ENCODE results near the gene PLEKHA7.

- no peak for TF ChIP-seq CTCF (conservative IDR thresholded peaks at IDR 0.05; ENCODE audit: low read depth, low read length)
- TF ChIP-seq RAD21 (IDR thresholded peaks at IDR 0.05; ENCODE audit: low read length), result no peak
- no peak for TF ChIP-seq POLR2A (IDR thresholded peaks at IDR 0.05; ENCODE audit: low read depth, low read length)
- no peak for TF ChIP-seq MAFK (IDR thresholded peaks at IDR 0.05; ENCODE audit: low read depth, low read length)
- TF ChIP-seq RFX5 (IDR thresholded peaks at IDR 0.05; ENCODE audit: low read depth, low read length), result no peak
- TF ChIP-seq CEBPB (IDR thresholded peaks at IDR 0.05; ENCODE audit: low read depth, low read length), result no peak
- TF ChIP-seq RCOR1 (IDR thresholded peaks at IDR 0.05; ENCODE audit: insufficient replicate concordance, low read length), result no peak
- TF ChIP-seq SMC3 (IDR thresholded peaks at IDR 0.05; ENCODE audit: low read depth, low read length), result no peak
- no peak for TF ChIP-seq CHD1 (IDR thresholded peaks at IDR 0.05; ENCODE audit: low read depth, low read length)
- TF ChIP-seq MAZ (IDR thresholded peaks at IDR 0.05; ENCODE audit: borderline replicate concordance, low read depth, low read length), result no peak
- no peak for TF ChIP-seq MXI1 (IDR thresholded peaks at IDR 0.05; ENCODE audit: borderline replicate concordance, low read depth, low read length)
- no peak for TF ChIP-seq USF2 (IDR thresholded peaks at IDR 0.05; ENCODE audit: low read depth, low read length)
These were observed 122.2 kb downstream of the PLEKHA7 start for GRCh38 chr11:16891964-16892363.
